ENCODE results near the gene DPYSL3. TPM values are rescaled to one million over a fixed set of nuclear protein-coding genes. Genes with fewer than 3 reads are reported as not detected.

DPYSL3 gene
- polyA plus RNA-seq, 1 donor (not counting 4 experiments of a cell fraction or from before 2014, with no cell fraction given), result 4.8 TPM

DNA sequence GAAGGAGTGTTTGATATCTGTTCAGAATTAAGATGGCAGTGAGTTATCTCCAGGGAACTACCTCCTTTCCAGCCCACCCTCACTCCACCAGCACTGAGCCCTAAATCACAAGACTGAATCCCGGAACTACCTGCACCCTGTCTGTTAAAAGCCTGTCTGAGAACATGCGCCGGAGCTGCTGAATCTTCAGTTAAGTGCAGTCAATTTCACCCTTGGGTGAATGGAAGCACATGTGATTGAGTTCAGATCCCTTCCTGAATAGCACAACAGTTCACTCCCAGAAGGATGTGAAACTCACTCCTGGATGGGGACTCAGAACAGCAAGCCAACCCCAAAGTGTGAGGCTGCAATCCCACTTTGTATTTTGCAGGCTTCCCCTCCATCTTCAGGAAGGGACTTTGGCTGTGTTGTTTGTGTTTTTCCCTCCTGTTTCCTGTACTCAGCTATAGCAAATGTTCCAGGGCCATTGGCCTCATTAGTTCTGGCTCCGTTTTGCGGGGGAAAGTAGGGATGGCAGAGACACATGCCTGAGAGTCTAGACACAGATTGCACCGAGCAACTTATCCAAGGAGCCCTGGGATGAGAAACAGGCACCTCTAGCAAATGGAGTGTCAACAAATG lies 43.4 kb downstream of the DPYSL3 start:
- Histone ChIP-seq H3K9ac (ENCODE audit: control insufficient read depth, extremely low read depth, insufficient read depth, low read length) (no peak overlapping the region), H3K9me1 (ENCODE audit: control insufficient read depth, extremely low read depth, insufficient read depth, low read length) (no peaks in the 10 kb centered on the region), H3K27ac (ENCODE audit: control insufficient read depth, insufficient read depth, low read length) (no peak overlapping the region), H3K4me3 (ENCODE audit: control insufficient read depth in 2 of 3, extremely low read depth in 1 of 3, insufficient read depth in 2 of 3, low read depth in 1 of 3, low read length in 3 of 3) (no peak overlapping the region), H3K79me2 (ENCODE audit: control insufficient read depth, insufficient read depth, low read length) (no peaks in the 10 kb centered on the region), H3K36me3 (ENCODE audit: control insufficient read depth in 2 of 2, extremely low read depth in 1 of 2, insufficient read depth in 2 of 2, low read length in 2 of 2) (no peaks in the 10 kb centered on the region), H3K27me3 (ENCODE audit: control insufficient read depth, extremely low read depth, insufficient read depth, low read length) (no peaks in the 10 kb centered on the region), H4K20me1 (ENCODE audit: control insufficient read depth, extremely low read depth, insufficient read depth, low read length) (no peaks in the 10 kb centered on the region), H3K9me3 (ENCODE audit: control insufficient read depth, low read depth, low read length) (no peaks in the 10 kb centered on the region), H2AFZ (ENCODE audit: control insufficient read depth, low read length) (no peak overlapping the region), H3K4me2 (ENCODE audit: control insufficient read depth, extremely low read depth, insufficient read depth, low read depth, low read length) (no peak overlapping the region), H3K4me1 (ENCODE audit: control insufficient read depth, extremely low read depth, insufficient read depth, low read length) (no peaks in the 10 kb centered on the region)
- FAIRE-seq (no peak), DNase-seq (ENCODE audit: low read depth, low spot score) (no peak)
- no peak for TF ChIP-seq EZH2 (IDR thresholded peaks at IDR 0.05; ENCODE audit: low read length)
- TF ChIP-seq, protein P1, sequence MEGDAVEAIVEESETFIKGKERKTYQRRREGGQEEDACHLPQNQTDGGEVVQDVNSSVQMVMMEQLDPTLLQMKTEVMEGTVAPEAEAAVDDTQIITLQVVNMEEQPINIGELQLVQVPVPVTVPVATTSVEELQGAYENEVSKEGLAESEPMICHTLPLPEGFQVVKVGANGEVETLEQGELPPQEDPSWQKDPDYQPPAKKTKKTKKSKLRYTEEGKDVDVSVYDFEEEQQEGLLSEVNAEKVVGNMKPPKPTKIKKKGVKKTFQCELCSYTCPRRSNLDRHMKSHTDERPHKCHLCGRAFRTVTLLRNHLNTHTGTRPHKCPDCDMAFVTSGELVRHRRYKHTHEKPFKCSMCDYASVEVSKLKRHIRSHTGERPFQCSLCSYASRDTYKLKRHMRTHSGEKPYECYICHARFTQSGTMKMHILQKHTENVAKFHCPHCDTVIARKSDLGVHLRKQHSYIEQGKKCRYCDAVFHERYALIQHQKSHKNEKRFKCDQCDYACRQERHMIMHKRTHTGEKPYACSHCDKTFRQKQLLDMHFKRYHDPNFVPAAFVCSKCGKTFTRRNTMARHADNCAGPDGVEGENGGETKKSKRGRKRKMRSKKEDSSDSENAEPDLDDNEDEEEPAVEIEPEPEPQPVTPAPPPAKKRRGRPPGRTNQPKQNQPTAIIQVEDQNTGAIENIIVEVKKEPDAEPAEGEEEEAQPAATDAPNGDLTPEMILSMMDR (optimal IDR thresholded peaks at IDR 0.05 in 1 of 3, IDR thresholded peaks at IDR 0.05 in 1 of 3, conservative IDR thresholded peaks at IDR 0.05 in 1 of 3; ENCODE audit: extremely low read depth in 1 of 3, insufficient read depth in 2 of 3, low read length in 3 of 3), result no peak
- dilution Hi-C loops (cut with MboI; ENCODE audit: extremely low pct_ligation_motif_present, low sequenced_read_pairs), result no loop called here

- H2AFZ ChIP-seq (ENCODE audit: control insufficient read depth, low read length), result no peak overlapping the region
- H3K9me1 ChIP-seq (ENCODE audit: control insufficient read depth, extremely low read depth, insufficient read depth, low read length), result no peaks in the 10 kb centered on the region
- H3K9ac ChIP-seq (ENCODE audit: control insufficient read depth, extremely low read depth, insufficient read depth, low read length), result no peak overlapping the region
- H3K27ac ChIP-seq (ENCODE audit: control insufficient read depth, insufficient read depth, low read length), result no peak overlapping the region
- no peaks in the 10 kb centered on the region for H3K27me3 ChIP-seq (ENCODE audit: control insufficient read depth, extremely low read depth, insufficient read depth, low read length)
- H3K36me3 ChIP-seq (ENCODE audit: control insufficient read depth in 2 of 2, extremely low read depth in 1 of 2, insufficient read depth in 2 of 2, low read length in 2 of 2), result no peaks in the 10 kb centered on the region
- dilution Hi-C loops (cut with MboI; ENCODE audit: extremely low pct_ligation_motif_present, low sequenced_read_pairs), result no loop called here
- DNase-seq (ENCODE audit: low read depth, low spot score), result no peak
- H3K4me2 ChIP-seq (ENCODE audit: control insufficient read depth, extremely low read depth, insufficient read depth, low read depth, low read length), result no peak overlapping the region
- H3K79me2 ChIP-seq (ENCODE audit: control insufficient read depth, insufficient read depth, low read length), result no peaks in the 10 kb centered on the region
- no peaks in the 10 kb centered on the region for H4K20me1 ChIP-seq (ENCODE audit: control insufficient read depth, extremely low read depth, insufficient read depth, low read length)
- H3K4me1 ChIP-seq (ENCODE audit: control insufficient read depth, extremely low read depth, insufficient read depth, low read length), result no peaks in the 10 kb centered on the region
- H3K9me3 ChIP-seq (ENCODE audit: control insufficient read depth, low read depth, low read length), result no peaks in the 10 kb centered on the region
- no peak overlapping the region for H3K4me3 ChIP-seq (ENCODE audit: control insufficient read depth in 2 of 3, extremely low read depth in 1 of 3, insufficient read depth in 2 of 3, low read depth in 1 of 3, low read length in 3 of 3)
- TF ChIP-seq EZH2 (IDR thresholded peaks at IDR 0.05; ENCODE audit: low read length), result no peak
- TF ChIP-seq, protein P1 (optimal IDR thresholded peaks at IDR 0.05 in 1 of 3, IDR thresholded peaks at IDR 0.05 in 1 of 3, conservative IDR thresholded peaks at IDR 0.05 in 1 of 3; ENCODE audit: extremely low read depth in 1 of 3, insufficient read depth in 2 of 3, low read length in 3 of 3), result no peak
- no peak for FAIRE-seq
Measured at GRCh38 chr5:147465747-147466146, 44.1 kb downstream of the DPYSL3 start.
